HEK293 (cell line): ENCODE measurements around the gene ZNF738.

Experiments
- HOXC10 ChIP-seq: sonication (generic); formaldehyde crosslinking; IDR thresholded peaks from 2 replicates; pipeline ENCODE4 v1.8.1; 2023; ENCODE audit warnings: mild to moderate bottlenecking, missing genetic modification reagents
- TCF7L2 ChIP-seq: IDR thresholded peaks from 2 replicates; pipeline ENCODE4 v1.6.1; 2011; ENCODE audit warnings: low read depth, mild to moderate bottlenecking, inconsistent platforms, low read length, moderate library complexity, borderline replicate concordance
- YY2 ChIP-seq: fragments of 450-650 bp; formaldehyde crosslinking; IDR thresholded peaks from 2 replicates; pipeline ENCODE4 v1.5.1; 2016; ENCODE audit warnings: missing biosample characterization, missing genetic modification characterization
- ZNF133 ChIP-seq: fragments of 450-650 bp; formaldehyde crosslinking; IDR thresholded peaks from 2 replicates; pipeline ENCODE4 v1.5.1; 2016; ENCODE audit warnings: missing biosample characterization, missing genetic modification characterization
- ZNF138 ChIP-seq: fragments of 450-650 bp; formaldehyde crosslinking; IDR thresholded peaks from 2 replicates; pipeline ENCODE4 v1.5.1; 2016; ENCODE audit warnings: missing biosample characterization, missing genetic modification characterization, borderline replicate concordance
- ZNF24 ChIP-seq: fragments of 450-650 bp; formaldehyde crosslinking; IDR thresholded peaks from 2 replicates; pipeline ENCODE4 v1.5.1; 2016; ENCODE audit warnings: missing biosample characterization, missing genetic modification characterization
- ZNF449 ChIP-seq: fragments of 450-650 bp; formaldehyde crosslinking; IDR thresholded peaks from 2 replicates; pipeline ENCODE4 v1.5.1; 2017; ENCODE audit warnings: missing biosample characterization, mild to moderate bottlenecking, missing genetic modification characterization, moderate library complexity
- ZNF623 ChIP-seq: fragments of 450-650 bp; formaldehyde crosslinking; IDR thresholded peaks from 2 replicates; pipeline ENCODE4 v1.5.1; 2016; ENCODE audit warnings: missing biosample characterization, missing genetic modification characterization
- ZNF629 ChIP-seq: fragments of 450-650 bp; formaldehyde crosslinking; IDR thresholded peaks from 2 replicates; pipeline ENCODE4 v1.5.1; 2017; ENCODE audit warnings: missing biosample characterization, missing genetic modification characterization
- ZNF701 ChIP-seq: fragments of 450-650 bp; formaldehyde crosslinking; IDR thresholded peaks from 2 replicates; pipeline ENCODE4 v1.5.1; 2016; ENCODE audit warnings: missing biosample characterization, missing genetic modification characterization
- ZSCAN23 ChIP-seq: fragments of 450-650 bp; formaldehyde crosslinking; IDR thresholded peaks from 2 replicates; pipeline ENCODE4 v1.5.1; 2016; ENCODE audit warnings: missing biosample characterization, missing genetic modification characterization
- TF ChIP-seq, protein P1 (sequence below): fragments of 450-650 bp; formaldehyde crosslinking; IDR thresholded peaks from 2 replicates; pipeline ENCODE4 v1.5.1; 2016; ENCODE audit warnings: missing biosample characterization, missing genetic modification characterization
- TF ChIP-seq, protein P2 (sequence below): fragments of 450-650 bp; formaldehyde crosslinking; IDR thresholded peaks from 2 replicates; pipeline ENCODE4 v1.5.1; 2016; ENCODE audit warnings: missing biosample characterization, missing genetic modification characterization

GRCh38 chr19:21322528-21322927 is 36.3 kb upstream of the ZNF738 start:
- TF ChIP-seq, protein P1, sequence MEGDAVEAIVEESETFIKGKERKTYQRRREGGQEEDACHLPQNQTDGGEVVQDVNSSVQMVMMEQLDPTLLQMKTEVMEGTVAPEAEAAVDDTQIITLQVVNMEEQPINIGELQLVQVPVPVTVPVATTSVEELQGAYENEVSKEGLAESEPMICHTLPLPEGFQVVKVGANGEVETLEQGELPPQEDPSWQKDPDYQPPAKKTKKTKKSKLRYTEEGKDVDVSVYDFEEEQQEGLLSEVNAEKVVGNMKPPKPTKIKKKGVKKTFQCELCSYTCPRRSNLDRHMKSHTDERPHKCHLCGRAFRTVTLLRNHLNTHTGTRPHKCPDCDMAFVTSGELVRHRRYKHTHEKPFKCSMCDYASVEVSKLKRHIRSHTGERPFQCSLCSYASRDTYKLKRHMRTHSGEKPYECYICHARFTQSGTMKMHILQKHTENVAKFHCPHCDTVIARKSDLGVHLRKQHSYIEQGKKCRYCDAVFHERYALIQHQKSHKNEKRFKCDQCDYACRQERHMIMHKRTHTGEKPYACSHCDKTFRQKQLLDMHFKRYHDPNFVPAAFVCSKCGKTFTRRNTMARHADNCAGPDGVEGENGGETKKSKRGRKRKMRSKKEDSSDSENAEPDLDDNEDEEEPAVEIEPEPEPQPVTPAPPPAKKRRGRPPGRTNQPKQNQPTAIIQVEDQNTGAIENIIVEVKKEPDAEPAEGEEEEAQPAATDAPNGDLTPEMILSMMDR (tag by site-specific recombination) = no peak
- TF ChIP-seq ZNF629 (no peak), TCF7L2 (no peak), YY2 (no peak), ZSCAN23 (tag by site-specific recombination) (no peak), ZNF133 (tag by site-specific recombination) (no peak), ZNF24 (tag by site-specific recombination) (no peak), ZNF449 (tag by site-specific recombination) (no peak), HOXC10 (CRISPR knock-in tag) (no peak), ZNF138 (tag by site-specific recombination) (no peak), ZNF701 (tag by site-specific recombination) (no peak), ZNF623 (tag by site-specific recombination) (no peak)
- TF ChIP-seq, protein P2, sequence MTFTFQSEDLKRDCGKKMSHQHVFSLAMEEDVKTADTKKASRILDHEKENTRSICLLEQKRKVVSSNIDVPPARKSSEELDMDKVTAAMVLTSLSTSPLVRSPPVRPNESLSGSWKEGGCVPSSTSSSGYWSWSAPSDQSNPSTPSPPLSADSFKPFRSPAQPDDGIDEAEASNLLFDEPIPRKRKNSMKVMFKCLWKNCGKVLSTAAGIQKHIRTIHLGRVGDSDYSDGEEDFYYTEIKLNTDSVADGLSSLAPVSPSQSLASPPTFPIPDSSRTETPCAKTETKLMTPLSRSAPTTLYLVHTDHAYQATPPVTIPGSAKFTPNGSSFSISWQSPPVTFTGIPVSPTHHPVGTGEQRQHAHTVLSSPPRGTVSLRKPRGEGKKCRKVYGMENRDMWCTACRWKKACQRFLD = no peak
